Activated naive CD8-positive, alpha-beta T cell treated with anti-CD3 and anti-CD28 coated beads for 36 hours (primary cell): ENCODE results near the gene SPARC. TPM values are rescaled to one million over a fixed set of nuclear protein-coding genes. Genes with fewer than 3 reads are reported as not detected.
A peak's percentile ranks its signal among the peaks of the same experiment; 100 is the strongest.

Experiments used
- DNase-seq: peaks from one replicate; pipeline ENCODE4 v3.0.0; 2021
- H3K27ac Mint-ChIP-seq: one replicate; pipeline ENCODE4 v1.8.0; 2022; ENCODE audit warnings: mild to moderate bottlenecking, moderate library complexity, mixed read lengths
- H3K27me3 Mint-ChIP-seq: one replicate; pipeline ENCODE4 v1.8.0; 2022; ENCODE audit warnings: mild to moderate bottlenecking, mixed read lengths
- H3K36me3 Mint-ChIP-seq: one replicate; pipeline ENCODE4 v1.8.0; 2021; ENCODE audit warnings: mild to moderate bottlenecking, mixed read lengths
- H3K4me1 Mint-ChIP-seq: one replicate; pipeline ENCODE4 v1.8.0; 2021; ENCODE audit warnings: mixed read lengths
- H3K4me3 Mint-ChIP-seq: one replicate; pipeline ENCODE4 v1.8.0; 2022; ENCODE audit warnings: mild to moderate bottlenecking, moderate library complexity, mixed read lengths
- H3K9me3 Mint-ChIP-seq: one replicate; pipeline ENCODE4 v1.8.0; 2022; ENCODE audit warnings: mixed read lengths
- total RNA-seq, 2 experiments: library from RNA; stranded (reverse); gene quantifications; one replicate each; pipeline ENCODE4 v1.2.3, GENCODE V29; 2021

The SPARC gene
- total RNA-seq, 2 experiments from 2014 or later = 0.62 to 0.66 TPM

- H3K4me3 Mint-ChIP-seq = no peak overlapping the region
- H3K4me1 Mint-ChIP-seq = peaks cover 9% of the 10 kb centered on the region
- H3K9me3 Mint-ChIP-seq = no peaks in the 10 kb centered on the region
- no peak for DNase-seq
- no peaks in the 10 kb centered on the region for H3K36me3 Mint-ChIP-seq
- no peaks in the 10 kb centered on the region for H3K27me3 Mint-ChIP-seq
- H3K27ac Mint-ChIP-seq = no peak overlapping the region
Measured at GRCh38 chr5:151661968-151662732, 24.6 kb downstream of the SPARC start.

DNA sequence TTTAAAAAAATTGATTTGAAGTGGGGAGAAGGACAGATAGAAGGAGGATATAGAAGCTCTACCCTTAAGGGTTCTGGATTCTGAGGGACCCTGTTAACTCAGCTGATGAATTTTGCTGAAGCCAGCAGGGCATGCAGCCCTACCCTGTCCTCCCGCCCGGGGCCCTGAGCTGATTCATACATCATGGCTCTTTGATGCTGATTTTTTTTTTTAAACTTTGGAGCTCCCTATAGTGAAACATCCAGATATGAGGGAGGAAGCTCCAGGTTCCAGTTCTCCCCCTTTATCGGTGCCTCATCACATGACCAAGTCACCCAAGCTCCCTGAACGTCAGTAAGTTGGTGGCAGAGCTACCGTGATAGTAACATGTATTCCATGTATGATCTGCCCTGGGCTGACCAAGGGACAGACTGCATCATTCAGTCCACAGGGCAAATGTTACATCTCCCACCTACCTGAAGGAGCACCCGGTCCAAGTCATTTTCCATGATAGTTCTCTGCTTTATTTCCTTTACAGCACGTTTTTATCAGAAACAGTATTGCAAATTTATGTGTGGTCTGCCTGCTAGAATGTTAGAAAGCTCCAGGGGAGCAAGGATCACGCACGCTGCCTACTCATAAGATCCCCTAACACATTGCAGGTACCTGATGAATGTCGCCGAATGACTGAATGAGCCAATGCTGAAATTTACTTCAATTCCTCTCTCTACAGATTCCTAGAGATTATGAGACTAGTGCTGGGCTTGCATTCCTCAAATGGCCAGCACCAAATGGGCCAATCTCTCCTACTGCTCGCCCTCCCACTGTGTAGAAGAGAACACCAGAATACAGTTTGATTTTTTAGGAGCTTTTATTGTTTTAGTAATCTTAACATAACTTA, 25.9 kb downstream of the SPARC start:
- Mint-ChIP-seq H3K36me3 (no peaks in the 10 kb centered on the region), H3K27me3 (no peaks in the 10 kb centered on the region), H3K9me3 (no peaks in the 10 kb centered on the region), H3K4me3 (no peak overlapping the region), H3K4me1 (peaks cover 9% of the 10 kb centered on the region), H3K27ac (no peak overlapping the region)
- no peak for DNase-seq

GRCh38 chr5:151659001-151659754, 27.5 kb downstream of the SPARC start:
- DNase-seq = peak; percentile 82
- Mint-ChIP-seq H3K27ac (no peak overlapping the region), H3K4me1 (peaks cover 9% of the 10 kb centered on the region), H3K27me3 (no peaks in the 10 kb centered on the region), H3K9me3 (no peaks in the 10 kb centered on the region), H3K4me3 (no peak overlapping the region), H3K36me3 (no peaks in the 10 kb centered on the region)

DNA sequence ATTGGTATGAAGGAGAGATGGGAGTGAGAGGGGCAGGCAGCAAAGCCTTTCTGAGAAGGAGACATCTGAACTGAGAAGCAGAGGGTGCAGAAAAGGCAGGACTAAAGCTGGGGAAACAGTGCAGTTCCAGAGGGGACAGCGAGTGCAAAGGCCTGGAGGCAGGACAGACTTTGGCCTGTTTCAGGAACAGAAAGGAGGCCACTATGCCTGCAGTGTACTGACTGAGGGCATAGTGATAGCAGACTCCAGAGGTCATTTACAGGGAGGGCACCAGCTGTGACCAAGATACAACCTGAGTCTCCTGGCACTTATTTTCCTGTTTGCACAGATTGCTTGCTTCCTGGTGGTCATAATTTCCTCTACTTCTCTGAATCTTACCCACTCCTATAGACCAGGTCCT, 29.6 kb downstream of the SPARC start:
- no peak overlapping the region for H3K27ac Mint-ChIP-seq
- no peaks in the 10 kb centered on the region for H3K9me3 Mint-ChIP-seq
- DNase-seq = no peak
- no peaks in the 10 kb centered on the region for H3K27me3 Mint-ChIP-seq
- H3K36me3 Mint-ChIP-seq = no peaks in the 10 kb centered on the region
- H3K4me3 Mint-ChIP-seq = no peak overlapping the region
- H3K4me1 Mint-ChIP-seq = no peaks in the 10 kb centered on the region

GRCh38 chr5:151656311-151656710, 30.4 kb downstream of the SPARC start:
- Mint-ChIP-seq H3K4me1 (no peaks in the 10 kb centered on the region), H3K9me3 (no peaks in the 10 kb centered on the region), H3K27ac (no peak overlapping the region), H3K4me3 (no peak overlapping the region), H3K36me3 (no peaks in the 10 kb centered on the region), H3K27me3 (no peaks in the 10 kb centered on the region)
- no peak for DNase-seq

GRCh38 chr5:151651997-151652645, 34.6 kb downstream of the SPARC start:
- Mint-ChIP-seq H3K27me3 (no peaks in the 10 kb centered on the region), H3K4me1 (no peaks in the 10 kb centered on the region), H3K4me3 (no peak overlapping the region), H3K27ac (no peak overlapping the region), H3K36me3 (no peaks in the 10 kb centered on the region), H3K9me3 (no peaks in the 10 kb centered on the region)
- peak; percentile 72 for DNase-seq

- no peak overlapping the region for H3K27ac Mint-ChIP-seq
- H3K27me3 Mint-ChIP-seq = no peaks in the 10 kb centered on the region
- no peaks in the 10 kb centered on the region for H3K4me1 Mint-ChIP-seq
- no peak overlapping the region for H3K4me3 Mint-ChIP-seq
- H3K36me3 Mint-ChIP-seq = no peaks in the 10 kb centered on the region
- no peak for DNase-seq
- H3K9me3 Mint-ChIP-seq = no peaks in the 10 kb centered on the region
Measured at GRCh38 chr5:151648988-151649387, 37.7 kb downstream of the SPARC start.

DNA sequence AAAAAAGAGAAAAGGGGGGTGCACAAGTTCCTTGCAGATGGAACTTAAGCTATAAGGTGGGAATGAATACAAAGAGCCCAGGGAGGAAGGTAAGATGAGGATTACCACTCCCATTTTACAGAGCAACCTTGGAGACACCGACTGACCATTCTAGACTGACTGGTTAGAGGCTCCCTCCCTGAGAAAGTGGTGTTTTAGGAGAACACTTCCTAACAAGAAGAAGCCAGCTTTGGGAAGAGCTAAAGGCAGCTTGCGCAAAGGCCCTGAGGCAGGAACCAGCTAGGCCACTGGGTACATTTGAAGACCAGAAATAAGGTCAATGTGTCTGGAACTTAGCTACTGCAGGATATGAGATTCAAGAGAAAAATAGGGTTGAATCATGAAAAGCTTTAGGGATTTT, 38.6 kb downstream of the SPARC start:
- H3K27me3 Mint-ChIP-seq = no peaks in the 10 kb centered on the region
- no peaks in the 10 kb centered on the region for H3K36me3 Mint-ChIP-seq
- H3K4me3 Mint-ChIP-seq = no peak overlapping the region
- no peaks in the 10 kb centered on the region for H3K4me1 Mint-ChIP-seq
- H3K9me3 Mint-ChIP-seq = no peaks in the 10 kb centered on the region
- DNase-seq = no peak
- no peak overlapping the region for H3K27ac Mint-ChIP-seq

- no peak overlapping the region for H3K4me3 Mint-ChIP-seq
- H3K9me3 Mint-ChIP-seq = no peaks in the 10 kb centered on the region
- no peaks in the 10 kb centered on the region for H3K4me1 Mint-ChIP-seq
- no peaks in the 10 kb centered on the region for H3K27me3 Mint-ChIP-seq
- no peak for DNase-seq
- H3K36me3 Mint-ChIP-seq = no peaks in the 10 kb centered on the region
- H3K27ac Mint-ChIP-seq = no peak overlapping the region
Measured at GRCh38 chr5:151647320-151647861, 39.3 kb downstream of the SPARC start.

DNA sequence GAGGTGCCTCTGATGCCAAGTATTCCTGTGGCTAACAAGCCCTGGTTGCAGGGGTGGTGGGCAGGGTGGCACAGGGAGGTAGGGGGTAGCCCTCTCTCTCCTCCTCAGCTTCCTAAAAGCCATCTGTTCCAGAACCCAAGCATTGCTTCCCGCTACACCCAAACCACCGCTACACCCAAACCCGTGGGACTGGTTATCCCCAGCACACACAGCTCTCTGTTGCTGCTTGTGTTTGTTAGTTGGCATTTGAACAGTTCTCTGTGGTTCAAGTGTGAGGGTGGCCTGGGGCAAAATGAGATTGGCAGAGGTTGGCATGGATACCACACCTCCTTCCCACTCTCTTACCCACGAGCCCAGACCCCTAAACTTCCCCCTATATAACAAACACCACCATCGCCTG, 40.4 kb downstream of the SPARC start:
- Mint-ChIP-seq H3K27me3 (no peaks in the 10 kb centered on the region), H3K4me1 (no peaks in the 10 kb centered on the region), H3K4me3 (no peak overlapping the region), H3K27ac (no peak overlapping the region), H3K9me3 (no peaks in the 10 kb centered on the region), H3K36me3 (no peaks in the 10 kb centered on the region)
- no peak for DNase-seq

DNA sequence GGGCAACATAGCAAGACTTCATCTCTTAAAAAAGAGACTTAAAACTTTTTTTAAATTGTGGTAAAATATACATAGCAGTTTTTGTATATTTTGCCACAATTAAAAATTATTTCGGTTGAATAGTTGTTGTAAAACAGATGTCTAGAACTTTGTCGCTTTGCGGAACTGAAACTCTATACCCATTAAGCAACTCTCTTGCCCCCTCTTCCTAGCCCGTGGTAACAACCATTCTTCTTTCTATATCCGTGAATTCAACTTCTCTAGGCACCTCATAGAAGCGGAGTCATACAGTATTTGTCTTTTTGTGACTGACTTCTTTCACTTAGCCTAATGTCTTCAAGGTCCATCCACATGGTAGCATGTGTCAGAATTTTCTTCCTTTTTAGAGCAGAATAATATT, 43.3 kb downstream of the SPARC start:
- Mint-ChIP-seq H3K4me1 (peaks cover 5% of the 10 kb centered on the region), H3K4me3 (no peak overlapping the region), H3K9me3 (peaks cover 2% of the 10 kb centered on the region), H3K36me3 (no peaks in the 10 kb centered on the region), H3K27ac (no peak overlapping the region), H3K27me3 (no peaks in the 10 kb centered on the region)
- no peak for DNase-seq

- Mint-ChIP-seq H3K9me3 (peaks cover 2% of the 10 kb centered on the region), H3K4me3 (no peak overlapping the region), H3K36me3 (no peaks in the 10 kb centered on the region), H3K4me1 (peaks cover 5% of the 10 kb centered on the region), H3K27ac (no peak overlapping the region), H3K27me3 (no peaks in the 10 kb centered on the region)
- no peak for DNase-seq
Measured at GRCh38 chr5:151642472-151643140, 44.1 kb downstream of the SPARC start.

- H3K27me3 Mint-ChIP-seq = no peaks in the 10 kb centered on the region
- no peak overlapping the region for H3K4me3 Mint-ChIP-seq
- no peaks in the 10 kb centered on the region for H3K36me3 Mint-ChIP-seq
- H3K4me1 Mint-ChIP-seq = peaks cover 5% of the 10 kb centered on the region
- peaks cover 2% of the 10 kb centered on the region for H3K9me3 Mint-ChIP-seq
- no peak for DNase-seq
- no peak overlapping the region for H3K27ac Mint-ChIP-seq
Measured at GRCh38 chr5:151638619-151639018, 48.1 kb downstream of the SPARC start.

GRCh38 chr5:151637676-151638075, 49.0 kb downstream of the SPARC start:
- Mint-ChIP-seq H3K4me1 (peaks cover 5% of the 10 kb centered on the region), H3K27me3 (no peaks in the 10 kb centered on the region), H3K4me3 (no peak overlapping the region), H3K27ac (no peak overlapping the region), H3K9me3 (peaks cover 2% of the 10 kb centered on the region), H3K36me3 (no peaks in the 10 kb centered on the region)
- no peak for DNase-seq
